Activated naive CD4-positive, alpha-beta T cell treated with anti-CD3 and anti-CD28 coated beads, Interleukin-2, amount 50 U/mL, for 16 hours (primary cell): Measurements from ENCODE around the gene ARHGAP8.
"Not testable (repeated sequence)": the region's sequence is repeated elsewhere in the genome, so short reads cannot be mapped to it uniquely, and the experiment has no call there.

Experiments used
- DNase-seq: peaks from one replicate; pipeline ENCODE4 v3.0.0-alpha.2; 2020

The ARHGAP8 gene

GRCh38 chr22:44726439-44726838 lies 25.9 kb upstream of the ARHGAP8 start:
- no peak for DNase-seq

GRCh38 chr22:44727148-44727547 lies 25.2 kb upstream of the ARHGAP8 start:
- peak; percentile 8 for DNase-seq

GRCh38 chr22:44727709-44728108 lies 24.7 kb upstream of the ARHGAP8 start:
- DNase-seq: peak; percentile 7

- DNase-seq: no peak
These were observed 23.5 kb upstream of the ARHGAP8 start for GRCh38 chr22:44728761-44729324.

- peak; percentile 10 for DNase-seq
These were observed 22.9 kb upstream of the ARHGAP8 start for GRCh38 chr22:44729391-44730021.

- peak; percentile 8 for DNase-seq
These were observed 22.4 kb upstream of the ARHGAP8 start for GRCh38 chr22:44730022-44730393.

- peak; percentile 7 for DNase-seq
These were observed 21.7 kb upstream of the ARHGAP8 start for GRCh38 chr22:44730490-44731356.

GRCh38 chr22:44731357-44731970 lies 20.9 kb upstream of the ARHGAP8 start:
- DNase-seq: peak; percentile 7

GRCh38 chr22:44732017-44732561 lies 20.3 kb upstream of the ARHGAP8 start:
- DNase-seq: peak; percentile 4

GRCh38 chr22:44732661-44733060 lies 19.7 kb upstream of the ARHGAP8 start:
- no peak for DNase-seq

GRCh38 chr22:44733426-44734106 lies 18.8 kb upstream of the ARHGAP8 start:
- DNase-seq: no peak

GRCh38 chr22:44734278-44734677 lies 18.1 kb upstream of the ARHGAP8 start:
- no peak for DNase-seq

- DNase-seq: no peak
These were observed 17.4 kb upstream of the ARHGAP8 start for GRCh38 chr22:44734801-44735517.

GRCh38 chr22:44735518-44736428 lies 16.6 kb upstream of the ARHGAP8 start:
- DNase-seq: peak; percentile 81

GRCh38 chr22:44736581-44737405 lies 15.6 kb upstream of the ARHGAP8 start:
- DNase-seq: no peak

- DNase-seq: no peak
These were observed 14.7 kb upstream of the ARHGAP8 start for GRCh38 chr22:44737406-44738346.

- no peak for DNase-seq
These were observed 14.0 kb upstream of the ARHGAP8 start for GRCh38 chr22:44738347-44738715.

- DNase-seq: no peak
These were observed 13.4 kb upstream of the ARHGAP8 start for GRCh38 chr22:44739024-44739423.

- DNase-seq: not testable (repeated sequence)
These were observed 12.7 kb upstream of the ARHGAP8 start for GRCh38 chr22:44739666-44740065.
